ENCODE data around the gene USP8. TPM values are rescaled to one million over a fixed set of nuclear protein-coding genes. Genes with fewer than 3 reads are reported as not detected.

Gene USP8
- total RNA-seq, 1 donor from 2014 or later = 51.6 TPM

- intact Hi-C loops (cut with micrococcal nuclease) = no loop called here
Measured at GRCh38 chr15:50531766-50532165, 107.6 kb downstream of the USP8 start.

DNA sequence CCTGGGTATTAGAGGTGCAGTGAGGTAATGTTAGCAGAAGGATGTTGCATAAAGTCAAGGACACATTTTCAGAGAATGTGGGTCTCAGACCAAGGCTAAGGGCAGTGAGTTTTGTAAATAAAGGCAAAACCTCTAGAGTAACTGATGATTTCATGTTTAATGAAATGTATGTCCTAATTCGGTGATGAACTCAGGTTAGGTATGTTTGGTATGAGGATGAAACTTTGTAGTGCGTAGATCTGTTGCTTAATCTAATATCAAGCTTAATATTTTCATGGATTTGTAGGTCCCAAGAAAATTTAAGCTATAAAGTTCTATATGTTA is 118.6 kb downstream of the USP8 start:
- intact Hi-C loops (cut with micrococcal nuclease) = no loop called here

DNA sequence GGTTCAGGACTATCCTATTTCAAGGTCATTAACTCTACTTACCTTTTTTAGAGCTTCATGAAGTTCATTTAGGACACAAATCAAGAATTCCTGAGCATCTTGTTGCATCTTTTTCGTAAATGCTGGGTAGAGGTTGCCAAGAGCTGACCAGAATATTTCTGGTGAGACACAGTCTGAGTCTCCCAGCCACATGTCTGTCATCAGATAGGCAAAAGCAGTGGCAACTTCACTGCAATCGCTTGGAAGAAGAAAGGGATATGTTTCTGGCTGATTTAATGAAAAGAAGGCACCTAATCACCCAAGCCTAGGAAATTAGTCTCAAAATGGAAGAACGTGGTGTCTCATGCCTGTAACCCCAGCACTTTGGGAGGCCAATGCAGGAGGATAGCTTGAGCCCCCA is 119.4 kb downstream of the USP8 start:
- intact Hi-C loops (cut with micrococcal nuclease) = no loop called here

DNA sequence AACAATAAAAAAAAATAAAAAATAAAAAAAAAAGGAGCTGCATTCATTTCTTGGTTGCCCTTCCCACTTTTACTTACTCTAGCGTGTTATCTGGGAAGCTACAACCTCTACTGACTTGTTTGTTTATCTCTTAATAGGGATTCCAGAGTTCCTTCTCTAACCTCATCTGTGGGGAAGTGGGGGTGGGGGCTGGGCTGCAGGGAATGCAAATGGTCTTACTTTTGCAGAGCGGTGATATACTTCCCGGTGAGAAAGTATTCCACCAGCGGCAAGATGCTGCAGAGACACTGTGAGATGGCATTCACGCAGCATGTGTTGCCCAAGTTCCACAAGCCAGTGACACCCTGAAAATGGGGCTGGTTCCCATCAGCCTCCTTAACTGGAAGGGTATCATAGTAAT is 120.2 kb downstream of the USP8 start:
- intact Hi-C loops (cut with micrococcal nuclease) = no loop called here

DNA sequence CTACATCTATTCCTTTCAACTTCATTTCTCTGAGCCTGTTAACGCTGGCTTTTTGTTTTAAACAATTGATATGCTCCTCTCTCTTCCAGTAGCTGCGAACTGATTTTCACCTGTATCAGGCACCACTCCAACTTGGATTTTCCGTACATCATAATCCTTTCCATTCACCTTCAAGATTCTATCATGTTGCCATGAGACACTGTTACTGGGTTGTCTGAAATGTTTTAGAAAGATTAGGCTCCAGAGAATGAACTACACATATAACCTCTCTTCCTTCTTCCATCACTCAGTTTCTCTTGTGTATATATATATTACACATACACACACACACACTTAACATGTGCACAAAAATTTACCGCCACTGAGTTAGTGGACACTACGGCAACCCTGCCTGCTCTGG is 122.4 kb downstream of the USP8 start, which contains the start of gene USP50:
TSS of gene USP50 (minus strand) at position 101 of the 400 bp plus-strand sequence. CDS start 141 bp downstream, outside the sequence.
- intact Hi-C loops (cut with micrococcal nuclease) = no loop called here

GRCh38 chr15:50549326-50549725 is 125.1 kb downstream of the USP8 start:
- intact Hi-C loops (cut with micrococcal nuclease) = no loop called here

DNA sequence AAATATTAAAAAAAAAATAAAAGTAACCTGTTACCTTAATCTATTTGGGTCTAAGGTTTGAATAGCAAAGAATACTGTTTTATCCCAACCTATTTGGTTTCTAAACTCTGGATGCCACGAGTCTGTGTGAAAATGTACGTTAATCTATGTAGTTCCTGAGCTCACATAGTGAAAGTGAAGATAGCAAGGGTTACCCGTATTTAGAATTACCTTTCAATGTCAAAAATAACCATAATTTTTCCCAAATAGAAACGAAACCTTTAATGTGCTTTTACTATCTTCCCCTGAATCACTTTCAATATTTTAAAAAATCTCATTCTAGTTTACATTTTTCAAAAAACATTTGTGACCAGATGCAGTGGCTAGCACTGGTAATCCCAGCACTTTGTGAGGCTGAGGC is 128.0 kb downstream of the USP8 start:
- intact Hi-C loops (cut with micrococcal nuclease) = no loop called here

DNA sequence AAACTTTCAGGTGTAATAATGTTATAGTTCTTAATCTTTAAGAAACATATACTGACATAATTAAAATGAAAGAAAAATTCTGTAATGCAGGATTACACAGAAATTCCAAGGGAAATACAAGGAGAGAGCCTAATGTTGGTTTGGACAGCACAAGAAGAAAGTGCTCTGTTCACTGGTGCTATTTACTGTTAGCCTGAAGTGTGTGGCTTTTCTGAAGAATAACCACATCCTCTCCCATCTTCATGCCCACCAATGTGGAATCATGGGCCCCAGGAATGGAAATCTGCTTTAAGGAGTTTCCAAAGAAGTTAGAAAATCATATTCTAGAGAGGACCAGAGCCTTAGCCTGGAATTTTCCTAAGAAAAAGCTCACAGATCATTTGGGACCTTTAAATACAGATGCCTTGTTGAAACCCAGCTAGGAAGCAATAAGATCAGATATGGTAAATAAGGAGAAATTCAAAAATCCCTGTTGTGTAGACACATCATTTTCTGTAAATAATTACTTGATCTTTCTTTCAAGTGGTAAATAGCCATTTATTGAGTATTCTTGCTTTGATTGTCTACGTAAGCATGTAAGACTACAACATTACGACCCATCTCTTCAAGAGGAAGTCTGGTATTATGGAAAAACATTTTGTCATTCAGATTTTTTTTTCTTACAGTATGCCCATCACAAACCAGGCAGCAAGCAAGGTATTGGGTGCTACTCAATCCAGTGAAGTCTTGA is 132.6 kb downstream of the USP8 start:
- intact Hi-C loops (cut with micrococcal nuclease) = no loop called here

DNA sequence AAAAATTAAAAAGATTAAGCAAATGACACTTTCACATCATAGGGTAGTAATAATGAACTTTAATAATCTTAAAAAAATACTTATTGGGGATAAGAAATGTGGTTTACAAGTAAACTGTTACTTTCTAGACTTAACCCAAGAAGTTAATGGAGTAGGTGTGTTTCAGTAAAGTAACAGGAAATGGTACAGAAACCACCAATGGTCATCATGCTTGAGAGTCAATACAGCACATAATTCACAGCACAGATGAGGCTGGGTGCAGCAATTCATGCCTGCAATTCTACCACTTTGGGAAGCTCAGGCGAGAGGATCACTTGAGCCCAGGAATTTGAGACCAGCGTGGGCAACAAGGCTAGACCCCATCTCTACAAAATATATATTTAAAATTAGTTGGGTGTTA is 133.8 kb downstream of the USP8 start:
- intact Hi-C loops (cut with micrococcal nuclease) = no loop called here

- intact Hi-C loops (cut with micrococcal nuclease) = no loop called here
Measured at GRCh38 chr15:50562735-50563640, 138.8 kb downstream of the USP8 start.

DNA sequence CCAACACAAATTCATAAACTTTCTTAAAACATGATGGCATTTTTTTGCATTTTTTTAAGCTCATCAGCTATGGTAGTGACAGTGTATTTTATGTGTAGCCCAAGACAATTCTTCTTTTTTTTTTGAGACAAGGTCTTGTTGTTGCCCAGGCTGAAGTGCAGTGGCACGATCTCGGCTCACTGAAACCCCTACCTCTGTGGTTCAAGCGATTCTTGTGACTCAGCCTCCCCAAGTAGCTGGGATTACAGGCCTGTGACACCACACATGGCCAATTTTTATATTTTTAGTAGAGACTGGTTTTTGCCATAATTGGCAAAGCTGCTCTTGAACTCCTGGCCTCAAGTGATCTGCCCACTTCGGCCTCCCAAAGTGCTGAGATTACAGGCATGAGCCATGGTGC is 139.6 kb downstream of the USP8 start:
- intact Hi-C loops (cut with micrococcal nuclease) = no loop called here

Other genes with a start within 250 kb of the USP8 start
- 29.2 and 30.0 TPM in 2 replicates for gene SLC27A2, start 242.2 kb upstream of the USP8 start, total RNA-seq
- 0.32 and 0.45 TPM in 2 replicates for gene HDC, start 158.7 kb upstream of the USP8 start, total RNA-seq
- gene GABPB1, start 69.2 kb upstream of the USP8 start, total RNA-seq = 39.1 and 40.8 TPM in 2 replicates
- 0.39 and 0.43 TPM in 2 replicates for gene USP50, start 122.3 kb downstream of the USP8 start, total RNA-seq